HT1080 (cell line): ENCODE data around the gene CACNA1C. TPM values are rescaled to one million over a fixed set of nuclear protein-coding genes. Genes with fewer than 3 reads are reported as not detected.
A peak's percentile ranks its signal among the peaks of the same experiment; 100 is the strongest.

Experiments used
- DNase-seq: peaks from one replicate; pipeline ENCODE4 v3.0.0-alpha.2; 2015; ENCODE audit warnings: low read depth
- total RNA-seq: library from RNA; depleted of rRNA; stranded (reverse); fragments of >200 nt; shearing (Covaris generic); gene quantifications from 2 replicates; pipeline ENCODE4 v1.2.3, GENCODE V29; 2014

Gene CACNA1C
- total RNA-seq, 1 experiment from 2014 or later: not detected

- DNase-seq: no peak
Observed at GRCh38 chr12:2495417-2496112, 442.8 kb downstream of the CACNA1C start.

DNA sequence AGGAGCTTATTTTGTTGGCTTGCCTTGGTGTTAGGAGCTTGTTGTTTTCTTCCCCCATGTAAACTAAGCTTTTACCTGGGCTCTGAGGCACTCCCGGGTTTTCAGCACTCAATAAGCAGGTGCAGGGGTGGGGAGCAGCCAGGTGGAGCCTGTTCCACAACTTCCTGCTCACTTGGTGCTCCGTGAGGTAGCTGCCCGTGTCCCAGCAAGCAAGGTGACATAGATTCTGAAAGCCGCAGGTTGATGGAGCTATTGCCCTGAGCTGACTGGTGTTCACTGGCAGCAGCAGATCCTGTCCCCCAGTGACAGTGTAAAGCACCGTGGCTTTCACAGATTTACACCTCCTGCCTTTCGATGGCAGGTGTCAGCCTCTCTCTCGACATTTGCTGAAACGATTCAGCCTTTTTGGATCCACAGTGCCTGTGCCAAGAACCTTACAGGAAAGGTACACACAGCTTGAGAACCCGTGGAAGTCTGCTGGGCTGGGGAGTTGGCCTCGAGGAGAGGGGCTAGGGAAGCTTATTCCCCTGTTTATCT is 446.2 kb downstream of the CACNA1C start:
- no peak for DNase-seq

- DNase-seq: no peak
Observed at GRCh38 chr12:2501464-2502191, 448.8 kb downstream of the CACNA1C start.

DNA sequence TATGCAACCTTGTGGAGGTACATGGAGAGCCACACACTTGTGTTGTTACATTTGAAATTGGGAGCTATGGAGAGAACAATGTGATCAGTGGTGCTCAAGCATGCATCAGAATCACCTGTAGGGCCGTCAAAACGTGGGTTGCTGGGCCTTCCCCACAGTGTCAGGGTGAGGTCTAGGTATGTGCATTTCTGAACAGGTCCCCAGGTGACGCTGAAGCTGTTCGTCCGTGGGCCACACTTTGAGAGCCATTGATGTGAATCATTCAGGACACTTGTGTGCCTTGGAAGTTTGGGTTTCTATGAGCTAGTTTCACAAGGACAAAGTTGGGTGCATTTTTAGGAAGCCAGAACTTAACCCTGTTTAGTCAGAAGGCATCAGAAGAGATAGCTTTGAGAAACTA is 450.2 kb downstream of the CACNA1C start:
- DNase-seq: no peak

DNA sequence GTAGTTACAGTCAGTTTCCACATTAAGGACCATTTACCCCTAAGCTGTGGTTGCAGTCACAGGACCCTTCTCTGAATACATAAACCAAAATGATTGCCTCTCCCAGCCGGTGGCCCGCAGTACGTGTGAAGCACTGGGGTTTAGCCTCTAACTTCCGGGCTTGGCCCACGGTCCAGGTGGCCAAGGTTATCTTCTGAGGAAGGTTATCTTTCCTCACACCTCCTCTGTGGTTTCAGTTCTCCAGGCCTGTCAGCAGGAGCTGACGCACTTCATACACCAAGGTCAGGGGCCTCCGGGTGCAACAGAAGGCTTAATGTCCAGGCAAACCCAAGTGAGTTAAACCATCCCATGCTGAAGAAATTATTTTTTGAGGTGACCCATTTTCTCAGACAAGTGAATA is 451.0 kb downstream of the CACNA1C start:
- DNase-seq: no peak

DNA sequence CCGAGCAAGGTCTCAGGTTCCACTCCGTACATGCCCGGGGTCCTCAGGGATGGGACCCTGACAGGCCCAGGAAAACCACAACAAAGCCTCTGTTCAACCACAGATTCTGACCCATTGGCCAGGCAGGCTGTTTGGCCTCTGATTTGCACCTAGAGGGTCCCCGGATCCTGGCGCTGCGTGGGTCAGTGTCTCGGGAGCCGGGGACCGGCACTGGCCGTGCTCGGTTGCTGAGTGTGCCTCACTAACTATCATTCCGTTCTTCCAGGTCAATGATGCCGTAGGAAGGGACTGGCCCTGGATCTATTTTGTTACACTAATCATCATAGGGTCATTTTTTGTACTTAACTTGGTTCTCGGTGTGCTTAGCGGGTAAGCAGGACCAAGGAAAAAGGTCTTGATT is 451.8 kb downstream of the CACNA1C start:
- no peak for DNase-seq

DNA sequence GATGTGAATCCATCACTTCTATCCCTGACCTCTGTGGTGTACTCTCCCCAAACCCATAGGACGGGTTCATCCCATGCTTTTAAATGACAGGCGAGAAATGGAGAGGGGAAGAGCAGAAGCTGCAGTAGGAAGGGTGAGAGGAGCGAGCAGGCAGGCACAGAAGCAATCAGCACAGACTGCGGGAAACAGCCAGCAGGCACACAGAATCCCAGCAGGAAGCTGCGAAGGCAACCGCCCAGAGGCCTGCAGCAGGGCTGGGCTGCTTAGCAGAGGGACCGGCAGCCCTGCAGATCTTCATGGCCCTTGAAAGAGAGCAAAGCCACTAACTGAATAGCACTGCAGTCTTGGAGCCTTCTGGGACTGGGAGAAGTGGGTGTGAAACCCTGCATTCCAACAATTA is 455.0 kb downstream of the CACNA1C start:
- no peak for DNase-seq

GRCh38 chr12:2509137-2509536 is 456.4 kb downstream of the CACNA1C start:
- DNase-seq: no peak

DNA sequence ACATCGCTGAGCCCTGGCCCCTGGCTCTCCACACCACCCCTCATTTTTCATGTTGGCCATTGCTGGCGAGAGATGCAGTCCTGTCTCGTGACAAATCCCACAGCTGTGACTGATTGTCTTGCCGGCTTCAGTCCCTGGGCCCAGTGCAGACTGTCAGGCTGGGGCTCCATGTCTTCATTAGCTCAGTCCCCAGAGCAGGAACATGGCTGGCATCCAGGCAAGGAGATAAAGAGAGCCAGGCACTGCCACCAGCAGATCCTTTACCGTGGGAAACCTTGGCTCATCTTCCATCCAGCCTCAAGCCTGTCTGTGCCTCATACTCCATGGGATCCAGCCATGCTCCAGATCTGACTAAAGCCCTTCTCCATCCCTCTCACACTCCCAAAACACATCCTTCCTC is 457.3 kb downstream of the CACNA1C start:
- DNase-seq: no peak

DNA sequence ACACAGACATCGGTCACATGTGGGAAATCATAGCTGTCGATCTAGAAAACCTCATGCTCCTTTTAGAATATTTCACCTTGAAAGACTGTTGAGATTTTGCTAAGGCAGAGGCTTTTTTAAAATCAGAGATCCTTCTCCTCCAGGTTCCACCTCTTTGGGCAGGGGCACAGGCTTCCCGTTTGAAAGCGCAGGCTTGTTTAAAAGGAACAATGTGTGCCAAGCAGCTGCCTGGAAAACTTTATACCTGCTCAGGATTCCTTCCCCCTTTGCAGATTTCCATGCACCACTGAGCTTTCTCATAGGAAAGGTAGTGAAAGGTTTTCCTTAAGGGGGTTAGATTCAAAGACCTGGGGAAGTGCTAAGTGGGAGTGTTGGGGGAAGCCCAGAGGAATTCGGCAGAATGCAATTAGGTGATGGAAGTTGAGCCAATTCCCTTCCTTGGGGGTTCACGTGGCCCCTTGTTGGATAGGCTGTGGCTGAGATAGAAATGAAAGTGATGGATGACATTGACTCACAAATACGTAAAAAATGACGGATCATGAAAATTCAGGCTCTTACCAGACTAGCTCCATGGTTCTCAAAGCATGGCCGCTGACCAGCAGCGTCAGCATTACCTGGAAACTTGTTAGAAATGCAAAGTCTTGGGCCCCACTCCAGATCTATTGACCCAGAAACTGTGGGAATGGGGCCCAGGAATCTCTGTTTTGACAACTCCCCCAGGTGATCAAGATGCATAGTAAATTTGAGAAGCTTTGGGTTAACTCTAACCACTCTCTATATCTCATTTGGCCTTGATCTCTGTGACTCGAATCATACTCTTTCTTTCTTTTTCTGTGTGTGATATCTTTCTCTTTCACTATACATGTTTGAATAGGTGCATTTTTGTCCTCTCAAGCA is 460.6 kb downstream of the CACNA1C start:
- DNase-seq: no peak

DNA sequence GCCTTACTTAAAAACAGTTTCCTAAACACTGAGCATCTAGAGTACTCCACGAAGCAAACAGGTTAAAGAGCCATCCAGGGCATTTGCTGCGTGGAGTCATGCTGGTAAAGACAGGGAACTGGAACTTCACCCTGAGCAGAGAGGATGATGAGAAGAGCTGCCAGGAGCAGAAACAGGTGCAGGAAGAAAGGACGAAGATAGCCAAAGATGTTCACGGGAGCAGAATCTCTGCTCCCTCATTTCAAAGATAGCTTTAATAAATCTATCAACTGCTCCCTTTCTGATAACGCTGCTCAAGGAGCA is 461.2 kb downstream of the CACNA1C start:
- DNase-seq: no peak

GRCh38 chr12:2520722-2521246 is 468.0 kb downstream of the CACNA1C start:
- DNase-seq: no peak

DNA sequence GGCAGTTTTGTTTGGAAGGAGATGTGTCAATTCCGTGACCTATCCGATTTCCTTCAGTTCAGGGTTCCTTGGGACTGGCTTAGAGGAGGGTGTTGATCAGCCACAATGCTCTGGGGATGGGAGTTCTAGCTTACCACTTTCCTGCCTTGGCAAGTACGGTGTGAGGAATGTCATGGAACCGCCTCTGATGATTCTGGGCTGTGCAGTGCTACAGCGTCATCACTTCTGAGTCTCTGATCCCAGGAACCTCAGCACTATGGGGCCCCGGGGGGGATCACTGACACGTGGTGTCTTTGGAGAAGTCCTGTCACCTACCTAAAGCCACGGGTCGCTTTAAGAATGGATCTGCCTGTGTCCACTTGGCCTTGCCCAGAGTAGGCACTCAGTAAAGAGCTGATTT is 470.5 kb downstream of the CACNA1C start:
- no peak for DNase-seq

- no peak for DNase-seq
Observed at GRCh38 chr12:2523844-2524243, 471.1 kb downstream of the CACNA1C start.

DNA sequence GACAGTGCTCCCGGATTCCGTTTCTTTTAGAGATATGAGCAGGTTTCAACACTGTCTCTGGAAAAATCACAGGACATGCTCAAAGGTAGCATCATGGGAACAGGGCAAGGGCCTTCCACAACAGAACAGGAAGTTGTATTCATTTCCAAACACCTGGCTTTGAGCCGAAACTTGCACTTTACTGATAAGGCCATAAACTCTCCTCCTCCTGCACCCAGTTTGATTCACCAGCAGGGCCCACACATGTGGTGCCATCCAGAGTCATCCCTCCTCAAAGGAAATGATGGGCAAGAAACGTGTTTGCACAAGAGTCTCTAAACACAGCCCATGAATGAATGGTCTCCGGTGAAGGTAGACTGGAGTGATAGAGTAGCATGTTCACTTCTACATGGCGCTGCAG is 473.6 kb downstream of the CACNA1C start:
- DNase-seq: no peak

GRCh38 chr12:2528001-2528400 is 475.2 kb downstream of the CACNA1C start:
- no peak for DNase-seq

DNA sequence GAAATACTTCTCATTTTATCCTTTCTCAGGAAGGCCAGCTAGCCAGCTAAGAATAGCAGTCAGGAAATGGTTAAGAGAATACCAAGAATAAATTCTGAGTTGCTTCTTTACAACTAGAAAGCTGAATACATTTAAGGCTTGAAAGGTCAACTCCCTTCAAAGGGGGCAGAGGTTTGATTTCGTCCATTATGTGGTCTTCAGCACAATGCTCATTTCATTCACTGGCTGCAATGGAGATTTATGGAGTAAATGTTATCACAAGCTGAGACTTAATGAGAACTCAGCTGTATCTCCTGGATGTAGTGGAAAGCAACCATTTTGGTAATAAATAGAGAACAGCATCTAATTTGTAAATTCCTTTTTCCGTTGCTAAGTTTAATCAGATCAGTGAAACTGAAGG is 477.0 kb downstream of the CACNA1C start:
- no peak for DNase-seq

DNA sequence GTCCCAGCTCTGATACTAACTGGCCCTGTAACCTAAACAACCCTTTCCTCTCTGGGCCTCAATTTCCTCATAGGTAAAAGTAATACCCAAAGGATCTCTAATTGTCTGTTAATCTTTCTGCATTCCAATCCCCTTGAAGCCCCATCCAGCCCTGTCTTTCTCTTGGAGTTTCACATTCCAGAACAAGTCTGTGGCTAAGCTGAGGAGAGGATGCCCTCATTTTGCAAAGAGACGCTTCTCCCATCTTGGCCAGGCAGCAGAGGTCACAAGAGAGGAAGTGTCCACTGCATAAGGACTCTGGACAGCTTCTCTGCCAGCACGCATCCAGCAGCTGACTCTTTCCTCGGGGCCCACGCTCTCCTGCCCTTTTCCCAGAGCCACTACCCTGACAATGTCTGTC is 478.6 kb downstream of the CACNA1C start:
- DNase-seq: no peak

DNA sequence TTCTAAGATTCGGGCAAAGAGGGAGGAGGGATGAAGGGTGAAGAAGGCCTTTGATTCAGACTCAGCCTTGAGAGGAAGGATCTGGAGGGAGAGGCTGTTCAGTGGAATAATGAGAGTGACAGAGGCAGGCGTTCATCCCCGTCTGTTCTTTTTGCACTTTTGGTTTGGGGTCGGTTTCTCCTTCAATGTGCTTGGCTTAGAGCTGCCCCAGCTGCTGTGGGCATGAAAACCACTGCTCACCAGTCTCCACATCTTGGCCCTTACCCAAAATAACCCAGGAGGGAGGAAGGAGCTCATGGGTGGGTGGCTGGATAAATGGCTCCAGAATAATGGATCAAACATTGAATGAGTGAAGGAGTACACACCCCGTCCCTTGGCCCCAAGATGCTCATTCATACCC is 480.2 kb downstream of the CACNA1C start:
- no peak for DNase-seq

DNA sequence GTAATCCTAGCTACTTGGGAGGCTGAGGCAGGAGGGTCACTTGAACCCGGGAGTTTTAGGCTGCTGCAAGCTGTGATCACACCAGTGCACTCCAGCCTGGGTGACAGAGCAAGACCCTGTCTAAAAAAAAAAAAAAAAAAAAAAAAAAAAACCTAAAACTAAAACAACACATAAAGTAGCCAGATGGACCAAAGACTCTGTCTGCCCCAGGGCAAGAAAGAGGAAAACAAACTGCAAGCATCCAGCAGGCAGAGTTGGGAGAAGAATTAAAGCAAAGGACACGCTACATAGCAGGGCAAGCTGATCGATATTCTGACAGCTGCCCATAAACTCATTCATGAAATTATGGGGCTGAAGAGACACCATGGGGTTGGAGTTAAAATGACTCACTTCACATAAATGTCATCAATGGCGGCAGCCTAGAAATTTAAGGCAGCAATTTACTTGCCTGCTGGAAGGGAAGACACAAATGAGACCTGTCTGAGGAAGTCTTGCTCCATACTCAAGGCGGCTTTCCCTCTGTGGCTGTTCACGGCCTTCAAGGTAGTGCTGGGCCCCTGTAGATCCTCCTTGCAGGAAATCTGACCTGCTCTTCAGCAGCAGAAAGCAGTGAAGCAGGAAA is 482.9 kb downstream of the CACNA1C start:
- DNase-seq: peak; percentile 8

DNA sequence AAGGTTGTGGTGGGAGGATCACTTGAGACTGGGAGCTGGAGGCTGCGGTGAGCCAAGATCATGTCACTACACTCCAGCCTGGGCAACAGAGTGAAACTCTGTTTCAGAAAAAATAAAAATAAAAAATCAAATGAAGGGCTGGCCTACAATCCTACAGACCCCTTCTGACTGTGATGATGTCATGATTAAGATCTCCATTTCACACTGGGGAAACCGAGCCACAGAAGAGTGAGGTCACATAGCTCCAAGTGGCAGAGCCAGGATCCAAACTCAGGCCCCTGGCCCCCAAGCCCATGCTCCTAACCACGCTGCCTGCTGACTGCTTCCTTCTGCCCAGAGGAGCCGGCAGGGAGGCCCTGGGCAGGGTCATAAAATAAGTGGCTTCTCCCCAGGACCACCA is 483.9 kb downstream of the CACNA1C start:
- DNase-seq: no peak
